Adrenal gland (tissue), 5 donors: ENCODE data around the gene ZNF236.

Experiments used
- POLR2A ChIP-seq, 2 donors: fragments of 450-650 bp; IDR thresholded peaks; one replicate each; pipeline ENCODE4 v1.6.1; 2017; ENCODE audit warnings: antibody characterized with exemption in 2 of 2, mild to moderate bottlenecking in 2 of 2, moderate library complexity in 1 of 2
- TF ChIP-seq, protein P1 (sequence below), 6 experiments: fragments of 450-650 bp in 4 of 6; fragments of 200-600 bp in 2 of 6; sonication (generic) in 1 of 6; IDR thresholded peaks; 1 replicate in 5 of 6; 2 replicates in 1 of 6; pipeline versions ENCODE4 v1.5.1 to v1.8.0; 2016 to 2021; ENCODE audit warnings: antibody characterized with exemption in 6 of 6, mild to moderate bottlenecking in 2 of 6, moderate library complexity in 1 of 6
- donor health status: DM: no; HTN: no; CAD: no.

DNA sequence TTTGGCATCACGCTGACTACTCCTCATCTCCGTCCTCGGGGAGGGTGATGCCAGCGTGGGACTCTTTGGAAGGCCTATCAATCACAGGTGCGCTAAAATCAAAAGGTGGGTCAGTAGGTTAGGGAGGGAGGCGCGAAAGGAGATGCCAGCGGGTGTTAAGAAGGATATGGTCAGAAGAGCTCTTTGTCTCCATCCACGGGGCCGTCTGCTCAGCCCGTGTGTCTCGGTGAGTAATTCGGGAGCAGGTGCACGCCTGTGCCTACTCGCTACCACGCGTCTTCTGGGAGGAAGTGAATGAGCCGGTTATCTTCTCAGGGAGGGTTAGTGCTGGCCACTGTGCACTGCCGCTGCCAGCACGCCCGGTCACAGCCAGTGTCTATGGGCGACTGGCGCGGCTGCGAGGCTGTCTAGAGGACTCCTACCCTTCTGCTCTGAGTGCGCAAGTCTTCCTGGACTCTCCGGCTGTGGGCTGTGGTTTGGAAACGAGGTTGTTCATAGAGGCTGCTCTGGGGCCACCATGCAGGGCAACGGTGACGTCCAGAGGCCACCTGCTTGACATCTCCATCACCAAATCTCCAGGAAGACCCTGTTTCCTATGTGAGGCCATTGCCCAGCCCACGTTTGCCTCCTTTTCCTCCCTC lies 156.9 kb downstream of the ZNF236 start:
- TF ChIP-seq, protein P1, sequence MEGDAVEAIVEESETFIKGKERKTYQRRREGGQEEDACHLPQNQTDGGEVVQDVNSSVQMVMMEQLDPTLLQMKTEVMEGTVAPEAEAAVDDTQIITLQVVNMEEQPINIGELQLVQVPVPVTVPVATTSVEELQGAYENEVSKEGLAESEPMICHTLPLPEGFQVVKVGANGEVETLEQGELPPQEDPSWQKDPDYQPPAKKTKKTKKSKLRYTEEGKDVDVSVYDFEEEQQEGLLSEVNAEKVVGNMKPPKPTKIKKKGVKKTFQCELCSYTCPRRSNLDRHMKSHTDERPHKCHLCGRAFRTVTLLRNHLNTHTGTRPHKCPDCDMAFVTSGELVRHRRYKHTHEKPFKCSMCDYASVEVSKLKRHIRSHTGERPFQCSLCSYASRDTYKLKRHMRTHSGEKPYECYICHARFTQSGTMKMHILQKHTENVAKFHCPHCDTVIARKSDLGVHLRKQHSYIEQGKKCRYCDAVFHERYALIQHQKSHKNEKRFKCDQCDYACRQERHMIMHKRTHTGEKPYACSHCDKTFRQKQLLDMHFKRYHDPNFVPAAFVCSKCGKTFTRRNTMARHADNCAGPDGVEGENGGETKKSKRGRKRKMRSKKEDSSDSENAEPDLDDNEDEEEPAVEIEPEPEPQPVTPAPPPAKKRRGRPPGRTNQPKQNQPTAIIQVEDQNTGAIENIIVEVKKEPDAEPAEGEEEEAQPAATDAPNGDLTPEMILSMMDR (IDR thresholded peaks at IDR 0.05), result no peak
- TF ChIP-seq POLR2A (IDR thresholded peaks at IDR 0.05), result no peak
